ENCODE results near the gene GALNT12.

The GALNT12 gene

DNA sequence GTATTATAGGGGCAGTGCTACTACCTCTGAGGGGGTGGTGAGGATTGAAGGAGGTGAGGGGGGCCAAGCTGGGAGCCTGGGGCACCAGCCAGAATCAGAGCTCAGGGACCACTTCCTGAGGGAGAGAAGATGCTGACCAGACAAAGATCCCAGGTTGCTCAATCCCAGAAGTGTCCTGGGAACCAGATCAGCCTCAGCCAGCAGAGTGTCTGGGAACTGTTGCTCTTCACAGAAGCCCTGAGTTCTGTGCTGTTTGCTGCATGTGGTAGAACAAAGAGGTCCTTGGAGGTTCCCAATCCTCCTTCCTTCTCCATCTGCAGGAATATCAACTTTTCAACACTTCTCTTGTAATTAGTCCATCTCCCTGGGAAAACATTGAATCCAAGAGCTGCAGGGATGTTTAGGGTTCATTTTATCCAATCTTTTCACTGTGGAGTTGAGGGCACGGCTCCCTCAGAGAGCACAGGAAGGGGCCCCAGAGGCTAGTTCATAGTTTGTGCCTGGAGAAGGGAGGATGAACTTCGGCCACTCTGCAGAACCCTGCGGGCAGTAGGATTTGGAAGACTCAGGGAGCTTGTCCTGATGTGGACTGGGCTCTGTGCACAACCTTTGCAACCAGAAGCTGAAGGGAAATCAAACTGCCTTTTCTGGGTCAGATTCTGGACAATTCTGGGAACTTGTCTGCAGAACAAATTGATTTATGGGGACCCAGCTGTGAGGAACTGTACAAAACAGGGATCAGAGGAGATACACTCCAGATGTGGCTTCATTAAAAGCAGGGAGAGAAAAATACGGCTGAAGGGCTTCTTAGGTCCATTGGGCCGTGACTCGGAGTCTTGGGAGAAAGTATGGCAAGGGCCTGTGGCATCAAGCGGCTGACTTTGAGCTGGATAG is 57.1 kb downstream of the GALNT12 start:
- no peak for DNase-seq

GRCh38 chr9:98865284-98865875 is 57.9 kb downstream of the GALNT12 start:
- no peak for DNase-seq

DNA sequence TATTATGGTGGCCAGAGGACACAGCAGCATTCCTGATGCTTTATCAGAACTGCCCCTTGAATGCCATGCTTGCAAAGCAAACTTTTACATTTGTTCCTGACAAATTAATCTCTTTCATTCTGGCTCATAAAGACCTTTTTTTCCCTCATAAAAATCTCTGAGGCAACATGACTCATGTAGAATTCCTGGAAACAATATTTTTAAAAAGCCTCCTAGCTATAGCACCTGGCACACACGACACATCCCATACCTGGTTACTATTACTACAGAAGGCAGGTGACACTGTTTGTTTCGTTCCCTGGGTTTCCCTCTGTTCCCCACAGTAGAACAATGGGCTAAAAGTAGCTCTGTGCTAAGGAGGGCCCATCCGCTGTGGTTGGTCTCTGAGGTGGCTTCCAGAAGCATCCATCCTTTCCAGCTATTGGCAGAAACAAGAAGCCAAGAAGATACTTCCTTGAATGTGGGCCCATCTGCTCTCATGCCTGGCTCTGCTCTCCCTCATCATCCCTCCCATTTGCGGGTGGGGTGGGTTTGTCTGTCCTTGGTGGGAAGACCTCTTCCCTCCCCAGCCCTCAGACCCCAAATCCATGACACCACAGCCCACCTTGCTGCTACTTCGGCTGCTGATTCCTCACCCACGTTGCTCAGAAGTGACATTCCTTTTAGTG is 59.1 kb downstream of the GALNT12 start:
- no peak for DNase-seq

GRCh38 chr9:98867103-98867428 is 59.6 kb downstream of the GALNT12 start:
- no peak for DNase-seq

GRCh38 chr9:98867429-98868168 is 60.1 kb downstream of the GALNT12 start:
- DNase-seq = no peak

DNA sequence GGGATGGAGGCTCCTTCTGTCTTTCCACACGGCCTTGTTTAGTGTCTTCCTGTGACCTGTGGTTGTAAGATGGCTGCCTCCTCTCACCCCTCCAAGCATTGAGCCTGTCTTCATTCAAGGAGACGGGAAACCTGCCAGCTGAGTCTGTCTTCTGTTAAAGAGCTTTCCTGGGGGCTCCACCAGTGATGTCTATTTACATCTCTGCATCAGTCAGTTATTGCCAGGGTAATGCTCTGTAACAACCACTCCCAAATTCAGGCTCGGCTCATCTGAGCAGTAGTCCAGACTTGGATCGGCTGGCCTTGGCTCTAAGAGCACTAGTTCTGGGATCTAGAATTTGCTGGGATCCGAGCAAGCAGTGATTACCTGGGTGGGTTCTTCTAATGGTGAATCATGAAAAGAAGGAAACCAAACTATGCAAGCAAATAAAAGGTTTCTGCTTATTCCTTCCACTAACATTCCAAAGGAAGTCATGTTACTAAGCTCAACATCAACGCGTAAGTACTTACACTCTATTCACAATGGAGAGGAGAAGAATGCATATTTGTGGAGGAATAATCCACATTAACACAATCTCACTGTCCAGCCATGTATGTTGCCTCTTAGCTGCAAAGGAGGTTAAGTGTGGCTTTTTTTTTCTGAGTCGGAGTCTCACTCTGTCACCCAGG is 61.7 kb downstream of the GALNT12 start:
- DNase-seq = no peak

- DNase-seq = no peak
Observed at GRCh38 chr9:98869866-98870265, 62.4 kb downstream of the GALNT12 start.

DNA sequence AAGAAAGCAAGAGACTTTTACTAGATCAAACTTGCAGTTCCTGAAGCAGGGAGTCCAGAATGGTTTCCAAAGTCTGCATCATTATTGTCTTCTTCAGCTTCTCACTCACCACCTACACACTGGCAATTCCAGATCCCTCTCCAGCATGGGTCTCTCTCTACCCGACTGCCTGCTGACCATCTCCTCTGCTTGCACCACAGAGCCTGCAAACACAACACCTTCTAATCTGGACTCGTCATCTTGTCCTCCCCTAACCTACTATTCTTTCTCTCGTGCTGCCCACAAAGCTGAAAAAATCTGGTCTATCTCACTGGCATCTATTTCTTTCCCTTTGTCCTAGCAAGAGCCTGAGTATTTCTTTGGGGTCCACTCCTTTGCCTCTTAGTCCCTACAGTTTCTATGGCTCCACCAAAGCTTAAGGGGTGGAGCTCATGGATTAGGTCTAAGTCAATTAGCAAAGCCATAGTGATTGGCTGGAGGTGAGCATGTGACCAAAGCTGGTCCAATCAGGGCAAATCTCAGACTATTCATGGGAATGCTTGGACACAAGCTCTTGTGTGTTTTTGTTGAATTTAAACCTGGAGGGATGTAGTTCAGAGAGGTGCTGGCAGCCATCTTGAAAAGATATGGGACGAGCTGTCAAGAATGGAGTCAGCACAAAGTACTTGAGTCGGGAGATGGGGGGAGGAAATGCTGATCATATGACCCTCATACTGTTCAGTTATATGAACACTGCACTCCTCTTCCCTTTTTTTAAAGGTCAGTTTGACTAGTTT is 63.5 kb downstream of the GALNT12 start:
- DNase-seq = no peak

- DNase-seq = no peak
Observed at GRCh38 chr9:98871558-98872065, 64.1 kb downstream of the GALNT12 start.

- DNase-seq = no peak
Observed at GRCh38 chr9:98873526-98873925, 66.1 kb downstream of the GALNT12 start.

- no peak for DNase-seq
Observed at GRCh38 chr9:98873951-98874371, 66.5 kb downstream of the GALNT12 start.

DNA sequence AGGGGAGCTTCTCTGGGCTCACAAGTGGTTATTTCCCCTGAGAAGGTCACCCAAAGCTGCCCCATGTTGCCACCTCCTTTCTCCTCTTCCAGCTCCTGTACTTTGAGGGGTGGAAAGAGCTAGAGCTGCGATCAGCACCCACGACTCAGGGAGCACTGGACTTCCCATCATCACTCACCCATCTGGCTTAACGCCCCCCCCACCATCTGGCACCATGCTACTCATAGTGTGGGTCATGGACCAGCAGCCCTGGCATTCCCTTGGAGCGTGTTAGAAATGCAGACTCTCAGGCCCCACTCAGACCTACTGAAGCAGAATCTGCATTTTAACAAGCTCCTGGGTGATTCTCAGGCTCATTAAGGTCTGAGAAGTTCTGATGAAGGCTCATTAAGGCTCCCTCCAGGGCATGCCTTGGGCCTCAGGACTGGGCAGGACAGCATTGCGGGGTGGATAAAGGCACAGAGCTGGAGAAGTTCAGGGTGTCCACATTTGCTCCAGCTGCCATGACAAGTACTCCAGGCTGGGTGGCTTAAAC is 67.3 kb downstream of the GALNT12 start:
- DNase-seq = no peak

DNA sequence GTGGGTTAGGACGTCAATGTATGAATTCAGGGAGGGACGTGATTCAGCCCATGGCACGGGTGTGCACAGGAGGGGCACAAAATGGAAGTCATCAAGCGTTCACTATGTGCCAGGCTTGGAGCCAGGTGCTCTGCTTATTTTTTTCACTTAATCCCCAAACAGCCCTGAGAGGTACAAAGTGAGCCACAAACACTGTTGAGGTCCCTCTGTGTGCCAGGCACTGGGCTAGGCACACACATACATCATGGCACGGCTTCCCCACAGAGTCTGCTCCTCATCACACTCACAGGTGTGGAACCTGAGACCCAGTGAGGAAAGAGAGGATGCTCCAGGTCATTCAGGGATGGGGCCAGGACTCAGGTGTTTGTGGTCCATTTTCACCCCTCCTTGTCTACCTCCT is 68.1 kb downstream of the GALNT12 start:
- DNase-seq = no peak

- DNase-seq = no peak
Observed at GRCh38 chr9:98877311-98877710, 69.8 kb downstream of the GALNT12 start.

- DNase-seq = no peak
Observed at GRCh38 chr9:98879094-98879962, 71.9 kb downstream of the GALNT12 start.

DNA sequence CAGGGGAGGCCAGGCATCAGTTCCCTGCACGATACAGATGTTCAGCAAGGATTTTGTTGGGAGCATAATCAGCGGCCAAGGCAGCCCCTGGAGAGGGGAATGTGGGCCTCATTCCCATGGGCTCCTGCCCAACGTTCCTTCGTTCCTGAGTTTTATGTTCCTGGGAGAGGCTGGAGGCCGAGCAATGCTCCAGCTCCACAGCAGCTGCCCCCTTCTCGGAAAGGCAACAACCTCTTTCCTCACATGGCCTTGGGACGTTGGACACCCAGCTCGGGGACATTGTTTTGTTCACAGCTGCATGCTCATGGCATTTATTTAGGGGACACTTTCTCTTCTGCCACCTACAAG is 72.5 kb downstream of the GALNT12 start:
- DNase-seq = no peak

- DNase-seq = no peak
Observed at GRCh38 chr9:98880311-98881015, 73.0 kb downstream of the GALNT12 start.

DNA sequence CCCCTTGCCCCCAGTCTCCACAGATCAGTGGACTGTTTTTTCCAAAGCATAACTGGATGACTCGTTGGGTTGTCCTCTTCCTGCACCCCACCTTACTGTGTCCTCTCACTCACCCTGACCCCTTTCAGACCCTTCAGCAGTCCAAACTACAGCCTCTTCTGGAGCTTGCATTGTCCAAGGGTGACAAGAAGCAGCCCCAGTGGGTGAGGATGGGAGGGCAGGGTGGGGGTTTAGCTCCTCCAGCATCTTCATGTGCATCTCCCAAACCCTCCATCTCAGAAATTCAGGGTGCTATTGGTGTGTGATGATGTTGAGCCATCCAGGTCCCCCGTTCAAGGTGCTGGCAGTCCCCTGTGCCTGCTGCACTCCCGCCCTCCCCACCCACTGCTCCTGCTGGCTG is 73.9 kb downstream of the GALNT12 start:
- DNase-seq = no peak

DNA sequence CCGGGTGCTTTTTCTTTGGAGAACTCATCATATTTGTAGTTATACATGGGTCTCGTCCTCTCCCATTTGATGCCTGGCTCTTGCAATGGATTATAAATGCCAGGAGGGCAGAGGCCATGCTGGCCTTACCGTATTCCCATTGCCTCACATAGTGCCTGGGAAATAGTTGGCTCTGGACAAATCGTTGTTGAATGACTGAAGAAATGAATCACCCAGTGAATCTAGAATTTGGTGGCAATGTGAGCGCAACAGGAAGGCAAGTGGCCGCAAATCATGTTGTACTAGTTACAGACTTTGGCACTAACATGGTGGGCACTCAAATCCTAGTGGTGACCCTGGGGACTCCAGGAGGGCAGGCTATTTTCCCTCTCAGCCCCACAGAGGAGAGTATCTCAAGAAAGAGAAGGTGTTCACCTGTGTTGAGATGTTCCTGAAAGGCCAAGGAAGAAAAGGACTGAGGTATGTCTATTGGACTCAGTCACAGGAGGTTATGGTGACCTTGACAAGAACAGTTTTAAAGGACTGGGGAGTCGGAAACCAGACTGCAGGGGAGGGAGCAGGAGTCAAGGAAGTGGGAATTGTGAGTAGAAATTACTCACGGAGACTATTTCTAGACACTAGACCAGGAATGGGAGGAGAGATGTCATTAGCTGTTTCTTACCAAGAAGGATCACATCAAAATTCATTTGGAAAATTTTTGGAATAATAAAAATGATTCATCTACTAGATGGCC is 74.5 kb downstream of the GALNT12 start:
- no peak for DNase-seq

Data from NCI-H446 treated with DMSO at 0.1 percent for 48 hours (cell line).